Stomach (tissue), 9 donors: ENCODE data around the gene SGMS2. TPM values are rescaled to one million over a fixed set of nuclear protein-coding genes. Genes with fewer than 3 reads are reported as not detected.
A peak's percentile ranks its signal among the peaks of the same experiment; 100 is the strongest.

Experiments
- DNase-seq, 2 donors: peaks; one replicate each; pipeline versions ENCODE4 v3.0.0 to v3.0.0-alpha.2; 2013 to 2019
- H3K27ac ChIP-seq, 5 donors: fragments of 200-600 bp in 4 of 5; sonication (generic) in 4 of 5; one replicate each; pipeline ENCODE4 v1.5.1; 2013 to 2019; ENCODE audit warnings: mild to moderate bottlenecking in 1 of 5, moderate library complexity in 1 of 5
- H3K27me3 ChIP-seq, 3 donors: fragments of 200-600 bp; sonication (generic); one replicate each; pipeline ENCODE4 v1.5.1; 2017 to 2019; ENCODE audit warnings: mixed run types in 1 of 3
- H3K36me3 ChIP-seq, 4 donors: fragments of 200-600 bp; sonication (generic); 1 replicate in 3 of 4; 2 replicates in 1 of 4; pipeline ENCODE4 v1.5.1; 2016 to 2019
- H3K4me1 ChIP-seq, 4 donors: fragments of 200-600 bp; sonication (generic); one replicate each; pipeline ENCODE4 v1.5.1; 2016 to 2019
- H3K4me3 ChIP-seq, 4 donors: fragments of 200-600 bp; sonication (generic) in 3 of 4; one replicate each; pipeline ENCODE4 v1.5.1; 2016 to 2019; ENCODE audit warnings: mild to moderate bottlenecking in 1 of 4
- H3K9me3 ChIP-seq, 4 donors: fragments of 200-600 bp; sonication (generic); one replicate each; pipeline ENCODE4 v1.5.1; 2016 to 2019
- EP300 ChIP-seq: sonication (generic); formaldehyde crosslinking; IDR thresholded peaks from one replicate; pipeline ENCODE4 v1.6.1; 2017; ENCODE audit warnings: antibody characterized with exemption
- POLR2A ChIP-seq, 4 donors: fragments of 450-650 bp; IDR thresholded peaks; one replicate each; pipeline ENCODE4 v1.6.1; 2016; ENCODE audit warnings: antibody characterized with exemption in 4 of 4, control low read depth in 2 of 4, mild to moderate bottlenecking in 1 of 4, moderate library complexity in 1 of 4
- POLR2AphosphoS5 ChIP-seq, 3 donors: sonication (generic); formaldehyde crosslinking; IDR thresholded peaks; one replicate each; pipeline ENCODE4 v1.6.1; 2016; ENCODE audit warnings: antibody characterized with exemption in 3 of 3
- WGBS, 5 donors: extraction: QIAGEN DNeasy Blood & Tissue Kit in 3 of 5; methylation state at CpG; one replicate each; pipeline versions ENCODE4 v1.1.5 to v1.1.7; 2013 to 2018; 5-methylcytosine and 5-hydroxymethylcytosine counted together
- intact Hi-C: fragments of 100-400 bp; cut with DNase I; formaldehyde crosslinking; loops from one replicate; pipeline ENCODE4 v1.15.1; 2023; ENCODE audit warnings: low total_unique reads
- polyA plus RNA-seq, 3 donors: library from polyadenylated mRNA; stranded (reverse); fragments of 200-250 nt; gene quantifications; one replicate each; pipeline ENCODE4 v1.2.3, GENCODE V29; 2013
- total RNA-seq, 5 donors: library from RNA; depleted of rRNA; stranded (reverse); fragments of >200 nt; gene quantifications; one replicate each; pipeline versions ENCODE4 v1.1.0 to v1.2.3, GENCODE V29; 2014 to 2016
- TF ChIP-seq, protein P1 (sequence below), 7 experiments: fragments of 450-650 bp in 4 of 7; fragments of 200-600 bp in 3 of 7; sonication (generic) in 3 of 7; IDR thresholded peaks; one replicate each; pipeline ENCODE4 v1.5.1; 2016 to 2019; ENCODE audit warnings: antibody characterized with exemption in 7 of 7, control low read depth in 2 of 7, mild to moderate bottlenecking in 1 of 7
- donor health status: healthy with polysubstance abuse.
- donor health status: Bipolar disorder and iron deficiency.
- donor health status: healthy.

The SGMS2 gene
- total and polyA plus RNA-seq, 8 donors: 2.4 to 85.8 (median 20.4) TPM

- Histone ChIP-seq H3K4me1 (peaks cover 5 to 53% (median 34%) of the 10 kb centered on the region in 4 donors), H3K27me3 (no peaks in the 10 kb centered on the region), H3K27ac (peak overlapping the region in 1 of 5 donors; percentile 5), H3K36me3 (no peaks in the 10 kb centered on the region), H3K9me3 (no peaks in the 10 kb centered on the region), H3K4me3 (no peak overlapping the region)
- TF ChIP-seq EP300: no peak
- TF ChIP-seq, protein P1, sequence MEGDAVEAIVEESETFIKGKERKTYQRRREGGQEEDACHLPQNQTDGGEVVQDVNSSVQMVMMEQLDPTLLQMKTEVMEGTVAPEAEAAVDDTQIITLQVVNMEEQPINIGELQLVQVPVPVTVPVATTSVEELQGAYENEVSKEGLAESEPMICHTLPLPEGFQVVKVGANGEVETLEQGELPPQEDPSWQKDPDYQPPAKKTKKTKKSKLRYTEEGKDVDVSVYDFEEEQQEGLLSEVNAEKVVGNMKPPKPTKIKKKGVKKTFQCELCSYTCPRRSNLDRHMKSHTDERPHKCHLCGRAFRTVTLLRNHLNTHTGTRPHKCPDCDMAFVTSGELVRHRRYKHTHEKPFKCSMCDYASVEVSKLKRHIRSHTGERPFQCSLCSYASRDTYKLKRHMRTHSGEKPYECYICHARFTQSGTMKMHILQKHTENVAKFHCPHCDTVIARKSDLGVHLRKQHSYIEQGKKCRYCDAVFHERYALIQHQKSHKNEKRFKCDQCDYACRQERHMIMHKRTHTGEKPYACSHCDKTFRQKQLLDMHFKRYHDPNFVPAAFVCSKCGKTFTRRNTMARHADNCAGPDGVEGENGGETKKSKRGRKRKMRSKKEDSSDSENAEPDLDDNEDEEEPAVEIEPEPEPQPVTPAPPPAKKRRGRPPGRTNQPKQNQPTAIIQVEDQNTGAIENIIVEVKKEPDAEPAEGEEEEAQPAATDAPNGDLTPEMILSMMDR (IDR thresholded peaks at IDR 0.05): no peak
- TF ChIP-seq POLR2AphosphoS5 (IDR thresholded peaks at IDR 0.05): no peak
- TF ChIP-seq POLR2A (IDR thresholded peaks at IDR 0.05): no peak
- intact Hi-C loops: no loop called here
- no peak for DNase-seq
- 73 to 82% (median 79%) methylated on average over 6 of the region's 6 CpGs for WGBS, 5 donors
Measured at GRCh38 chr4:107894138-107894603, 69.4 kb downstream of the SGMS2 start.

GRCh38 chr4:107896158-107896645, 71.5 kb downstream of the SGMS2 start:
- Histone ChIP-seq H3K27me3 (no peaks in the 10 kb centered on the region), H3K36me3 (peaks cover 0 to 5% (median 0%) of the 10 kb centered on the region in 4 donors), H3K9me3 (no peaks in the 10 kb centered on the region), H3K4me3 (no peak overlapping the region), H3K4me1 (peaks cover 5 to 53% (median 34%) of the 10 kb centered on the region in 4 donors), H3K27ac (peak overlapping the region in 4 of 5 donors; percentile 43 to 79 (median 57))
- intact Hi-C loops: no loop called here
- WGBS, 5 donors: 17 to 50% (median 30%) methylated on average over 2 of the region's 2 CpGs
- no peak for TF ChIP-seq POLR2A (IDR thresholded peaks at IDR 0.05)
- peak in 1 of 3 donors; percentile 72 for TF ChIP-seq POLR2AphosphoS5 (IDR thresholded peaks at IDR 0.05)
- DNase-seq: peak in 1 of 2 donors; percentile 76

GRCh38 chr4:107896646-107897045, 71.9 kb downstream of the SGMS2 start:
- intact Hi-C loops: no loop called here
- H3K36me3 ChIP-seq: peaks cover 0 to 5% (median 0%) of the 10 kb centered on the region in 4 donors
- no peak for DNase-seq
- no peaks in the 10 kb centered on the region for H3K9me3 ChIP-seq
- H3K4me3 ChIP-seq: no peak overlapping the region
- TF ChIP-seq POLR2A (IDR thresholded peaks at IDR 0.05) (no peak), POLR2AphosphoS5 (IDR thresholded peaks at IDR 0.05) (peak in 1 of 3 donors; percentile 0)
- peak overlapping the region in 4 of 5 donors; percentile 43 to 79 (median 57) for H3K27ac ChIP-seq
- 19 to 34% (median 23%) methylated on average over 1 of the region's 1 CpG for WGBS, 5 donors
- no peaks in the 10 kb centered on the region for H3K27me3 ChIP-seq
- peaks cover 5 to 57% (median 34%) of the 10 kb centered on the region in 4 donors for H3K4me1 ChIP-seq

- peaks cover 0 to 5% (median 0%) of the 10 kb centered on the region in 4 donors for H3K36me3 ChIP-seq
- TF ChIP-seq EP300: no peak
- no peak for TF ChIP-seq POLR2AphosphoS5 (IDR thresholded peaks at IDR 0.05)
- TF ChIP-seq, protein P1 (IDR thresholded peaks at IDR 0.05): no peak
- TF ChIP-seq POLR2A (IDR thresholded peaks at IDR 0.05): no peak
- intact Hi-C loops: no loop called here
- H3K27me3 ChIP-seq: no peaks in the 10 kb centered on the region
- peak overlapping the region in 1 of 5 donors; percentile 79 for H3K27ac ChIP-seq
- no peaks in the 10 kb centered on the region for H3K9me3 ChIP-seq
- no peak overlapping the region for H3K4me3 ChIP-seq
- no peak for DNase-seq
- peaks cover 5 to 59% (median 32%) of the 10 kb centered on the region in 4 donors for H3K4me1 ChIP-seq
Measured at GRCh38 chr4:107897823-107898222, 73.1 kb downstream of the SGMS2 start.

GRCh38 chr4:107900067-107900466, 75.3 kb downstream of the SGMS2 start:
- WGBS, 5 donors: 66 to 77% (median 70%) methylated on average over 4 of the region's 4 CpGs
- Histone ChIP-seq H3K36me3 (peaks cover 0 to 17% (median 6%) of the 10 kb centered on the region in 4 donors), H3K27me3 (no peaks in the 10 kb centered on the region), H3K4me1 (peaks cover 5 to 37% (median 20%) of the 10 kb centered on the region in 4 donors), H3K9me3 (no peaks in the 10 kb centered on the region), H3K27ac (peak overlapping the region in 1 of 5 donors; percentile 45), H3K4me3 (no peak overlapping the region)
- no peak for DNase-seq
- TF ChIP-seq POLR2AphosphoS5 (IDR thresholded peaks at IDR 0.05): no peak
- TF ChIP-seq EP300: no peak
- TF ChIP-seq POLR2A (IDR thresholded peaks at IDR 0.05): no peak
- TF ChIP-seq, protein P1 (IDR thresholded peaks at IDR 0.05): no peak
- intact Hi-C loops: no loop called here
